COLO829 (cell line): ENCODE results near the gene PRKAG2.

ENCODE experiments used
- DNase-seq: peaks from one replicate; pipeline ENCODE4 v3.0.0; 2012; ENCODE audit warnings: low spot score

Gene PRKAG2

GRCh38 chr7:151642746-151643145, 234.2 kb downstream of the PRKAG2 start:
- DNase-seq, result no peak

GRCh38 chr7:151641587-151641986, 235.3 kb downstream of the PRKAG2 start:
- DNase-seq, result no peak

- no peak for DNase-seq
These were observed 239.1 kb downstream of the PRKAG2 start for GRCh38 chr7:151637781-151638261.

GRCh38 chr7:151634643-151635042, 242.3 kb downstream of the PRKAG2 start:
- DNase-seq, result no peak

GRCh38 chr7:151633516-151633812, 243.5 kb downstream of the PRKAG2 start:
- DNase-seq, result no peak

- DNase-seq, result no peak
These were observed 244.0 kb downstream of the PRKAG2 start for GRCh38 chr7:151632750-151633515.

GRCh38 chr7:151631953-151632749, 244.8 kb downstream of the PRKAG2 start:
- DNase-seq, result no peak

- DNase-seq, result no peak
These were observed 245.4 kb downstream of the PRKAG2 start for GRCh38 chr7:151631570-151631952.

GRCh38 chr7:151630851-151631569, 245.9 kb downstream of the PRKAG2 start:
- no peak for DNase-seq

- no peak for DNase-seq
These were observed 246.6 kb downstream of the PRKAG2 start for GRCh38 chr7:151630358-151630757.

GRCh38 chr7:151629713-151630272, 247.1 kb downstream of the PRKAG2 start:
- DNase-seq, result no peak

GRCh38 chr7:151628846-151629604, 247.9 kb downstream of the PRKAG2 start:
- DNase-seq, result no peak

GRCh38 chr7:151626422-151627115, 250.3 kb downstream of the PRKAG2 start:
- DNase-seq, result peak; percentile 33

- no peak for DNase-seq
These were observed 251.3 kb downstream of the PRKAG2 start for GRCh38 chr7:151625606-151626005.

- no peak for DNase-seq
These were observed 252.5 kb downstream of the PRKAG2 start for GRCh38 chr7:151624246-151624928.

- DNase-seq, result no peak
These were observed 253.1 kb downstream of the PRKAG2 start for GRCh38 chr7:151623766-151624165.

- DNase-seq, result no peak
These were observed 255.0 kb downstream of the PRKAG2 start for GRCh38 chr7:151621961-151622360.

- no peak for DNase-seq
These were observed 260.3 kb downstream of the PRKAG2 start for GRCh38 chr7:151616443-151617213.

- DNase-seq, result no peak
These were observed 261.1 kb downstream of the PRKAG2 start for GRCh38 chr7:151615784-151616183.

- DNase-seq, result no peak
These were observed 261.9 kb downstream of the PRKAG2 start for GRCh38 chr7:151615058-151615457.
